OCI-LY1 (cell line): ENCODE data around the gene GPBP1L1.
"Not testable (repeated sequence)": the region's sequence is repeated elsewhere in the genome, so short reads cannot be mapped to it uniquely, and the experiment has no call there.

Experiments used
- H2AFZ ChIP-seq: fragments of 200-600 bp; sonication (generic), shearing (Covaris generic); 2 replicates; pipeline ENCODE4 v1.6.0; 2014; ENCODE audit warnings: antibody characterized with exemption, mild to moderate bottlenecking, low read length
- H3F3A ChIP-seq: fragments of 200-600 bp; sonication (generic), shearing (Covaris generic); 2 replicates; pipeline ENCODE4 v1.6.0; 2014; ENCODE audit warnings: mild to moderate bottlenecking, antibody characterized with exemption, low read length, moderate library complexity; ENCODE audit not compliant: insufficient read depth
- H3K27ac ChIP-seq: fragments of 200-600 bp; sonication (generic); 2 replicates; pipeline ENCODE4 v1.5.1; 2014; ENCODE audit warnings: low read length, mixed run types, mild to moderate bottlenecking, low read depth; ENCODE audit not compliant: poor library complexity, severe bottlenecking
- H3K27me3 ChIP-seq: fragments of 200-600 bp; sonication (generic); 2 replicates; pipeline ENCODE4 v1.6.0; 2014; ENCODE audit warnings: antibody characterized with exemption, mild to moderate bottlenecking, low read length, moderate library complexity; ENCODE audit not compliant: insufficient read depth
- H3K36me3 ChIP-seq: fragments of 200-600 bp; sonication (generic); 2 replicates; pipeline ENCODE4 v1.6.1; 2014; ENCODE audit warnings: mild to moderate bottlenecking, antibody characterized with exemption, low read length, moderate library complexity, mixed read lengths; ENCODE audit not compliant: insufficient read depth
- H3K4me1 ChIP-seq: fragments of 200-600 bp; sonication (generic); 2 replicates; pipeline ENCODE4 v1.5.1; 2014; ENCODE audit warnings: mild to moderate bottlenecking, low read length, moderate library complexity; ENCODE audit not compliant: insufficient read depth, severe bottlenecking
- H3K4me2 ChIP-seq: fragments of 200-600 bp; sonication (generic), shearing (Covaris generic); 2 replicates; pipeline ENCODE4 v1.6.1; 2014; ENCODE audit warnings: low read length
- H3K4me3 ChIP-seq: fragments of 200-600 bp; sonication (generic); 2 replicates; pipeline ENCODE4 v1.5.1; 2014; ENCODE audit warnings: low read length, low read depth, mild to moderate bottlenecking, mixed read lengths; ENCODE audit not compliant: poor library complexity, severe bottlenecking
- H3K79me2 ChIP-seq: fragments of 200-600 bp; shearing (Covaris generic); 2 replicates; pipeline ENCODE4 v1.6.1; 2016; ENCODE audit warnings: mixed run types, low read length, mixed read lengths; ENCODE audit not compliant: insufficient read depth
- H3K9ac ChIP-seq: fragments of 200-600 bp; sonication (generic), shearing (Covaris generic); 2 replicates; pipeline ENCODE4 v1.6.1; 2014; ENCODE audit warnings: mild to moderate bottlenecking, low read length, mixed read lengths
- H3K9me2 ChIP-seq: fragments of 200-600 bp; sonication (generic), shearing (Covaris generic); 2 replicates; pipeline ENCODE4 v1.6.1; 2014; ENCODE audit warnings: low read depth, mild to moderate bottlenecking, low read length, mixed read lengths
- H3K9me3 ChIP-seq: fragments of 200-600 bp; shearing (Covaris generic); 2 replicates; pipeline ENCODE4 v1.6.1; 2014; ENCODE audit warnings: low read length, mixed read lengths
- H4K20me1 ChIP-seq: fragments of 200-600 bp; sonication (generic), shearing (Covaris generic); 2 replicates; pipeline ENCODE4 v1.6.0; 2016; ENCODE audit warnings: mild to moderate bottlenecking, low read length; ENCODE audit not compliant: insufficient read depth
- EZH2 ChIP-seq: fragments of 200-600 bp; sonication (generic), shearing (Covaris generic); IDR thresholded peaks from 2 replicates; pipeline ENCODE4 v1.8.0; 2017; ENCODE audit warnings: borderline replicate concordance, mixed run types, mild to moderate bottlenecking, antibody characterized with exemption, low read length, moderate library complexity, mixed read lengths
- TF ChIP-seq, protein P1 (sequence below): fragments of 200-600 bp; sonication (generic), shearing (Covaris generic); IDR thresholded peaks from 2 replicates; pipeline ENCODE4 v1.5.1; 2017; ENCODE audit warnings: mild to moderate bottlenecking, antibody characterized with exemption, low read length, moderate library complexity, mixed read lengths

The GPBP1L1 gene

GRCh38 chr1:45718289-45718688, 32.0 kb upstream of the GPBP1L1 start:
- TF ChIP-seq, protein P1, sequence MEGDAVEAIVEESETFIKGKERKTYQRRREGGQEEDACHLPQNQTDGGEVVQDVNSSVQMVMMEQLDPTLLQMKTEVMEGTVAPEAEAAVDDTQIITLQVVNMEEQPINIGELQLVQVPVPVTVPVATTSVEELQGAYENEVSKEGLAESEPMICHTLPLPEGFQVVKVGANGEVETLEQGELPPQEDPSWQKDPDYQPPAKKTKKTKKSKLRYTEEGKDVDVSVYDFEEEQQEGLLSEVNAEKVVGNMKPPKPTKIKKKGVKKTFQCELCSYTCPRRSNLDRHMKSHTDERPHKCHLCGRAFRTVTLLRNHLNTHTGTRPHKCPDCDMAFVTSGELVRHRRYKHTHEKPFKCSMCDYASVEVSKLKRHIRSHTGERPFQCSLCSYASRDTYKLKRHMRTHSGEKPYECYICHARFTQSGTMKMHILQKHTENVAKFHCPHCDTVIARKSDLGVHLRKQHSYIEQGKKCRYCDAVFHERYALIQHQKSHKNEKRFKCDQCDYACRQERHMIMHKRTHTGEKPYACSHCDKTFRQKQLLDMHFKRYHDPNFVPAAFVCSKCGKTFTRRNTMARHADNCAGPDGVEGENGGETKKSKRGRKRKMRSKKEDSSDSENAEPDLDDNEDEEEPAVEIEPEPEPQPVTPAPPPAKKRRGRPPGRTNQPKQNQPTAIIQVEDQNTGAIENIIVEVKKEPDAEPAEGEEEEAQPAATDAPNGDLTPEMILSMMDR, result no peak
- no peak for TF ChIP-seq EZH2
- H3K9me3 ChIP-seq, result no peaks in the 10 kb centered on the region
- H3K79me2 ChIP-seq, result no peaks in the 10 kb centered on the region
- no peaks in the 10 kb centered on the region for H4K20me1 ChIP-seq
- no peaks in the 10 kb centered on the region for H3K27me3 ChIP-seq
- H3K36me3 ChIP-seq, result peaks cover 15% of the 10 kb centered on the region; the same call in 1 of the 2 replicates
- H3K9ac ChIP-seq, result no peak overlapping the region
- no peak overlapping the region for H3K4me2 ChIP-seq
- no peak overlapping the region for H3K27ac ChIP-seq
- H2AFZ ChIP-seq, result no peak overlapping the region
- no peaks in the 10 kb centered on the region for H3F3A ChIP-seq
- no peak overlapping the region for H3K4me3 ChIP-seq
- H3K4me1 ChIP-seq, result no peaks in the 10 kb centered on the region
- H3K9me2 ChIP-seq, result no peaks in the 10 kb centered on the region

- H2AFZ ChIP-seq, result not testable (repeated sequence)
Observed at GRCh38 chr1:45717386-45717785, 31.1 kb upstream of the GPBP1L1 start.

GRCh38 chr1:45716700-45717099, 30.4 kb upstream of the GPBP1L1 start:
- H4K20me1 ChIP-seq, result no peaks in the 10 kb centered on the region
- no peak overlapping the region for H2AFZ ChIP-seq
- H3K27ac ChIP-seq, result no peak overlapping the region
- H3K9ac ChIP-seq, result no peak overlapping the region
- no peaks in the 10 kb centered on the region for H3K9me2 ChIP-seq
- H3K27me3 ChIP-seq, result no peaks in the 10 kb centered on the region
- H3K79me2 ChIP-seq, result no peaks in the 10 kb centered on the region
- no peaks in the 10 kb centered on the region for H3F3A ChIP-seq
- peaks cover 20% of the 10 kb centered on the region for H3K36me3 ChIP-seq
- no peak overlapping the region for H3K4me3 ChIP-seq
- TF ChIP-seq EZH2, result no peak
- TF ChIP-seq, protein P1, result no peak
- H3K9me3 ChIP-seq, result no peaks in the 10 kb centered on the region
- no peak overlapping the region for H3K4me2 ChIP-seq
- no peaks in the 10 kb centered on the region for H3K4me1 ChIP-seq

More at GRCh38 chr1:45717386-45717785, 31.1 kb upstream of the GPBP1L1 start:
- H3K4me1 ChIP-seq, H3F3A ChIP-seq, H3K4me2 ChIP-seq, H4K20me1 ChIP-seq, H3K4me3 ChIP-seq, H3K9me2 ChIP-seq, H3K9ac ChIP-seq, H3K27ac ChIP-seq, H3K27me3 ChIP-seq, H3K79me2 ChIP-seq, H3K9me3 ChIP-seq: not testable (repeated sequence)
- peaks cover 15% of the 10 kb centered on the region; the same call in 1 of the 2 replicates for H3K36me3 ChIP-seq

GRCh38 chr1:45713711-45714110, 27.4 kb upstream of the GPBP1L1 start:
- no peak overlapping the region for H3K4me3 ChIP-seq
- no peak overlapping the region for H2AFZ ChIP-seq
- H3K27me3 ChIP-seq, result no peaks in the 10 kb centered on the region
- H3K27ac ChIP-seq, result no peak overlapping the region
- no peaks in the 10 kb centered on the region for H3F3A ChIP-seq
- no peak overlapping the region for H3K4me2 ChIP-seq
- H3K36me3 ChIP-seq, result peaks cover 23% of the 10 kb centered on the region
- no peak overlapping the region for H3K9ac ChIP-seq
- H3K4me1 ChIP-seq, result no peaks in the 10 kb centered on the region
- H3K79me2 ChIP-seq, result no peaks in the 10 kb centered on the region
- TF ChIP-seq, protein P1, result no peak
- no peak for TF ChIP-seq EZH2
- H3K9me3 ChIP-seq, result no peaks in the 10 kb centered on the region
- H3K9me2 ChIP-seq, result no peaks in the 10 kb centered on the region
- H4K20me1 ChIP-seq, result no peaks in the 10 kb centered on the region
